GM12878 (cell line): ENCODE data around the gene GLP1R. TPM values are rescaled to one million over a fixed set of nuclear protein-coding genes. Genes with fewer than 3 reads are reported as not detected.

Experiments
- CREB1 ChIP-seq: IDR thresholded peaks from 2 replicates; pipeline ENCODE4 v1.6.1; 2012; ENCODE audit warnings: low read depth, mild to moderate bottlenecking, inconsistent platforms
- EED ChIP-seq: sonication (generic); IDR thresholded peaks from 2 replicates; pipeline ENCODE4 v1.6.1; 2016; ENCODE audit warnings: antibody characterized with exemption, low read depth
- ESRRA ChIP-seq: IDR thresholded peaks from 2 replicates; pipeline ENCODE4 v1.6.1; 2012; ENCODE audit warnings: mild to moderate bottlenecking, low read length, improper control_type of control experiment
- ETV6 ChIP-seq, 2 experiments: fragments of 450-650 bp in 1 of 2; IDR thresholded peaks in 1 of 2; conservative IDR thresholded peaks in 1 of 2; 2 replicates each; pipeline ENCODE4 v1.6.1; 2014; ENCODE audit warnings: antibody characterized with exemption in 1 of 2, borderline replicate concordance in 1 of 2, low read depth in 1 of 2, mild to moderate bottlenecking in 1 of 2, moderate library complexity in 1 of 2
- HDAC2 ChIP-seq: fragments of 200-600 bp; sonication (generic); IDR thresholded peaks from 2 replicates; pipeline ENCODE4 v1.6.1; 2017
- HDAC6 ChIP-seq: fragments of 200-600 bp; sonication (generic); IDR thresholded peaks from one replicate; pipeline ENCODE4 v1.8.0; 2017; ENCODE audit warnings: antibody characterized with exemption; ENCODE audit not compliant: unreplicated experiment
- KAT2A ChIP-seq: conservative IDR thresholded peaks from 2 replicates; pipeline ENCODE4 v1.6.1; 2011; ENCODE audit warnings: low read depth, low read length; ENCODE audit not compliant: control insufficient read depth
- MAX ChIP-seq: IDR thresholded peaks from 2 replicates; pipeline ENCODE4 v1.6.1; 2012; ENCODE audit warnings: low read depth, low read length, improper control_type of control experiment
- NR2C2 ChIP-seq: IDR thresholded peaks from 2 replicates; pipeline ENCODE4 v1.6.1; 2011; ENCODE audit warnings: borderline replicate concordance, low read depth; ENCODE audit not compliant: control insufficient read depth, insufficient read length
- NR2F1 ChIP-seq: fragments of 450-650 bp; conservative IDR thresholded peaks from 2 replicates; pipeline ENCODE4 v1.6.1; 2017; ENCODE audit warnings: mild to moderate bottlenecking
- POU2F2 ChIP-seq: IDR thresholded peaks from 3 replicates; pipeline ENCODE4 v1.6.1; 2011; ENCODE audit warnings: low read depth, mild to moderate bottlenecking, low read length, borderline replicate concordance
- RFX5 ChIP-seq: IDR thresholded peaks from 2 replicates; pipeline ENCODE4 v1.6.1; 2011; ENCODE audit warnings: low read depth, low read length, improper control_type of control experiment
- SKIL ChIP-seq: fragments of 450-650 bp; IDR thresholded peaks from 2 replicates; pipeline ENCODE4 v1.6.1; 2017; ENCODE audit warnings: mild to moderate bottlenecking, low read depth, inconsistent platforms; ENCODE audit not compliant: poor library complexity, severe bottlenecking
- SMAD5 ChIP-seq: IDR thresholded peaks from 2 replicates; pipeline ENCODE4 v1.6.1; 2016; ENCODE audit warnings: antibody characterized with exemption, low read depth
- SP1 ChIP-seq: IDR thresholded peaks from one replicate; pipeline ENCODE4 v1.6.1; 2011; ENCODE audit warnings: low read depth, low read length
- TARDBP ChIP-seq: IDR thresholded peaks from 2 replicates; pipeline ENCODE4 v1.6.1; 2016; ENCODE audit warnings: borderline replicate concordance
- ZBTB11 ChIP-seq: fragments of 450-650 bp; formaldehyde crosslinking; IDR thresholded peaks from 2 replicates; pipeline ENCODE4 v1.5.0; 2022; ENCODE audit warnings: mild to moderate bottlenecking, missing genetic modification characterization
- ZNF217 ChIP-seq: fragments of 450-650 bp; IDR thresholded peaks from 2 replicates; pipeline ENCODE4 v1.6.1; 2017; ENCODE audit warnings: antibody characterized with exemption, mild to moderate bottlenecking
- ZNF274 ChIP-seq: IDR thresholded peaks from one replicate; pipeline ENCODE4 v1.8.0; 2011; ENCODE audit not compliant: insufficient read length, insufficient read depth
- ZNF592 ChIP-seq: fragments of 450-650 bp; IDR thresholded peaks from 2 replicates; pipeline ENCODE4 v1.6.1; 2017; ENCODE audit warnings: mild to moderate bottlenecking, moderate library complexity
- polyA plus RNA-seq, 11 experiments: library from polyadenylated mRNA; depleted of rRNA in 4 of 11; unstranded in 6 of 11; stranded (reverse) in 5 of 11; fragments of >200 nt; fragmentation: Nextera tagmentation in 4 of 11; fragmentation: Illumina TruSeq in 1 of 11; extraction: Ambion mirVana in 4 of 11; extraction: Trizol in 1 of 11; gene quantifications; 1 replicate in 1 of 11; 2 replicates in 10 of 11; pipeline versions ENCODE4 v1.2.1 to v1.2.3, GENCODE V29; 2011 to 2016; ENCODE audit warnings: inconsistent platforms in 2 of 11, missing spikeins in 2 of 11, low read depth in 1 of 11
- total RNA-seq, 4 experiments: library from RNA; depleted of rRNA in 3 of 4; stranded (reverse); fragments of >200 nt in 3 of 4; fragmentation: Illumina TruSeq in 1 of 4; extraction: Trizol in 1 of 4; gene quantifications; 2 replicates each; pipeline versions ENCODE4 v1.2.1 to v1.2.3, GENCODE V29; 2013 to 2021

Gene GLP1R
- total and polyA plus RNA-seq, 10 of the 15 experiments (the other 5 are each of a cell fraction or from before 2014, with no cell fraction given): 0.01 TPM; not detected in 9

- TF ChIP-seq ZNF592: no peak
- peak; percentile 70 for TF ChIP-seq MAX
- no peak for TF ChIP-seq ETV6 (conservative IDR thresholded peaks at IDR 0.05 in 1 of 2, IDR thresholded peaks at IDR 0.05 in 1 of 2; ENCODE audit: borderline replicate concordance in 1 of 2, low read depth in 1 of 2)
- peak; percentile 56 for TF ChIP-seq NR2F1
- TF ChIP-seq ZBTB11 (CRISPR knock-in tag): no peak
- peak; percentile 40; the same call in 1 of the 2 replicates for TF ChIP-seq RFX5
- TF ChIP-seq SKIL: no peak
- TF ChIP-seq SP1: peak; percentile 14
- no peak for TF ChIP-seq ZNF217
- no peak for TF ChIP-seq NR2C2
- TF ChIP-seq CREB1: peak; percentile 39; the same call in 1 of the 2 replicates
- no peak for TF ChIP-seq TARDBP
- TF ChIP-seq EED: no peak
- no peak for TF ChIP-seq HDAC2
- no peak for TF ChIP-seq ZNF274
- no peak for TF ChIP-seq KAT2A
- TF ChIP-seq SMAD5: no peak
- TF ChIP-seq ESRRA: no peak
- TF ChIP-seq POU2F2: 0 out of 3 replicates have a peak, but pooled peaks have one; percentile 7
- no peak for TF ChIP-seq HDAC6
These were observed 66.4 kb downstream of the GLP1R start, which contains the start of gene SAYSD1 (continued) for GRCh38 chr6:39114704-39115599.
